ENCODE results near the gene MUC5AC. TPM values are rescaled to one million over a fixed set of nuclear protein-coding genes. Genes with fewer than 3 reads are reported as not detected.

MUC5AC gene
- total and polyA plus RNA-seq, 2 of the 13 experiments (the other 11 are each of a cell fraction or from before 2014, with no cell fraction given) = under 0.01 TPM; not detected in 1

- Histone ChIP-seq H3K27ac (ENCODE audit: extremely low read length, insufficient read depth, low read length) (no peak overlapping the region), H3K4me1 (ENCODE audit: insufficient read depth, low read length) (no peaks in the 10 kb centered on the region), H4K20me1 (ENCODE audit: insufficient read depth, low read length) (no peaks in the 10 kb centered on the region), H3K9me3 (ENCODE audit: low read length) (peaks cover 13% of the 10 kb centered on the region; the same call in 1 of the 2 replicates), H3K4me2 (ENCODE audit: low read depth, low read length) (no peak overlapping the region), H2AFZ (ENCODE audit: low read length) (no peak overlapping the region), H3K27me3 (ENCODE audit: control insufficient read depth in 1 of 2, insufficient read depth in 2 of 2, low read length in 2 of 2) (peaks cover 4 to 15% of the 10 kb centered on the region in 2 experiments; a peak in 4 of 5 replicates), H3K9ac (ENCODE audit: insufficient read depth, low read depth, low read length) (no peak overlapping the region), H3K79me2 (ENCODE audit: insufficient read depth, low read length) (no peaks in the 10 kb centered on the region), H3K4me3 (replicated peaks in 1 of 3; ENCODE audit: insufficient read depth in 1 of 3, low read depth in 2 of 3, low read length in 3 of 3) (no peak overlapping the region), H3K36me3 (replicated peaks in 1 of 2; ENCODE audit: control insufficient read depth in 1 of 2, insufficient read depth in 2 of 2, low read length in 2 of 2) (no peaks in the 10 kb centered on the region)
- in situ Hi-C loops (cut with HindIII; ENCODE audit: extremely low pct_ligation_motif_present, low pct_unique_long_range_greater_than_20kb) (no loop called here), intact Hi-C loops (cut with micrococcal nuclease; ENCODE audit: unreplicated experiment) (no loop called here)
- DNase-seq (ENCODE audit: low spot score) (no peak), ATAC-seq (peak; percentile 14; the same call in 2 of the 3 replicates), FAIRE-seq (no peak)
- POLR2A ChIA-PET = no interaction called here
- no peak for TF ChIP-seq ZNF543 (CRISPR knock-in tag; IDR thresholded peaks at IDR 0.05)
- TF ChIP-seq ZNF773 (CRISPR knock-in tag; IDR thresholded peaks at IDR 0.05; ENCODE audit: borderline replicate concordance) = no peak
- no peak for TF ChIP-seq YEATS2 (CRISPR knock-in tag; IDR thresholded peaks at IDR 0.05; ENCODE audit: borderline replicate concordance)
- no peak for TF ChIP-seq SMC3 (IDR thresholded peaks at IDR 0.05; ENCODE audit: low read length)
- TF ChIP-seq ZFP36L2 (CRISPR knock-in tag; IDR thresholded peaks at IDR 0.05) = no peak
- no peak for TF ChIP-seq ZNF746 (CRISPR knock-in tag; IDR thresholded peaks at IDR 0.05)
- TF ChIP-seq, protein P1, sequence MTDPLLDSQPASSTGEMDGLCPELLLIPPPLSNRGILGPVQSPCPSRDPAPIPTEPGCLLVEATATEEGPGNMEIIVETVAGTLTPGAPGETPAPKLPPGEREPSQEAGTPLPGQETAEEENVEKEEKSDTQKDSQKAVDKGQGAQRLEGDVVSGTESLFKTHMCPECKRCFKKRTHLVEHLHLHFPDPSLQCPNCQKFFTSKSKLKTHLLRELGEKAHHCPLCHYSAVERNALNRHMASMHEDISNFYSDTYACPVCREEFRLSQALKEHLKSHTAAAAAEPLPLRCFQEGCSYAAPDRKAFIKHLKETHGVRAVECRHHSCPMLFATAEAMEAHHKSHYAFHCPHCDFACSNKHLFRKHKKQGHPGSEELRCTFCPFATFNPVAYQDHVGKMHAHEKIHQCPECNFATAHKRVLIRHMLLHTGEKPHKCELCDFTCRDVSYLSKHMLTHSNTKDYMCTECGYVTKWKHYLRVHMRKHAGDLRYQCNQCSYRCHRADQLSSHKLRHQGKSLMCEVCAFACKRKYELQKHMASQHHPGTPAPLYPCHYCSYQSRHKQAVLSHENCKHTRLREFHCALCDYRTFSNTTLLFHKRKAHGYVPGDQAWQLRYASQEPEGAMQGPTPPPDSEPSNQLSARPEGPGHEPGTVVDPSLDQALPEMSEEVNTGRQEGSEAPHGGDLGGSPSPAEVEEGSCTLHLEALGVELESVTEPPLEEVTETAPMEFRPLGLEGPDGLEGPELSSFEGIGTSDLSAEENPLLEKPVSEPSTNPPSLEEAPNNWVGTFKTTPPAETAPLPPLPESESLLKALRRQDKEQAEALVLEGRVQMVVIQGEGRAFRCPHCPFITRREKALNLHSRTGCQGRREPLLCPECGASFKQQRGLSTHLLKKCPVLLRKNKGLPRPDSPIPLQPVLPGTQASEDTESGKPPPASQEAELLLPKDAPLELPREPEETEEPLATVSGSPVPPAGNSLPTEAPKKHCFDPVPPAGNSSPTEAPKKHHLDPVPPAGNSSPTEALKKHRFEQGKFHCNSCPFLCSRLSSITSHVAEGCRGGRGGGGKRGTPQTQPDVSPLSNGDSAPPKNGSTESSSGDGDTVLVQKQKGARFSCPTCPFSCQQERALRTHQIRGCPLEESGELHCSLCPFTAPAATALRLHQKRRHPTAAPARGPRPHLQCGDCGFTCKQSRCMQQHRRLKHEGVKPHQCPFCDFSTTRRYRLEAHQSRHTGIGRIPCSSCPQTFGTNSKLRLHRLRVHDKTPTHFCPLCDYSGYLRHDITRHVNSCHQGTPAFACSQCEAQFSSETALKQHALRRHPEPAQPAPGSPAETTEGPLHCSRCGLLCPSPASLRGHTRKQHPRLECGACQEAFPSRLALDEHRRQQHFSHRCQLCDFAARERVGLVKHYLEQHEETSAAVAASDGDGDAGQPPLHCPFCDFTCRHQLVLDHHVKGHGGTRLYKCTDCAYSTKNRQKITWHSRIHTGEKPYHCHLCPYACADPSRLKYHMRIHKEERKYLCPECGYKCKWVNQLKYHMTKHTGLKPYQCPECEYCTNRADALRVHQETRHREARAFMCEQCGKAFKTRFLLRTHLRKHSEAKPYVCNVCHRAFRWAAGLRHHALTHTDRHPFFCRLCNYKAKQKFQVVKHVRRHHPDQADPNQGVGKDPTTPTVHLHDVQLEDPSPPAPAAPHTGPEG (CRISPR knock-in tag; IDR thresholded peaks at IDR 0.05) = no peak
- CTCF ChIA-PET (ENCODE audit: low intra/inter-chr PET ratio, low total read pairs) = no interaction called here
- BruUV-seq (replicated peaks) = no TSS peak
- 89% methylated on average over 7 of the region's 23 CpGs for WGBS (ENCODE audit: low lambda C conversion rate)
Measured at GRCh38 chr11:1168721-1169161, 11.0 kb downstream of the MUC5AC start.

All from HepG2 (cell line).